GM12878 (cell line): ENCODE measurements around the gene CSMD2. TPM values are rescaled to one million over a fixed set of nuclear protein-coding genes. Genes with fewer than 3 reads are reported as not detected.
A peak's percentile ranks its signal among the peaks of the same experiment; 100 is the strongest.

Experiments used
- CBFB ChIP-seq: IDR thresholded peaks from 2 replicates; pipeline ENCODE4 v1.6.1; 2016; ENCODE audit warnings: antibody characterized with exemption, low read depth
- DPF2 ChIP-seq: fragments of 450-650 bp; IDR thresholded peaks from 2 replicates; pipeline ENCODE4 v1.6.1; 2017; ENCODE audit warnings: mild to moderate bottlenecking
- NFIC ChIP-seq: IDR thresholded peaks from 2 replicates; pipeline ENCODE4 v1.6.1; 2012; ENCODE audit warnings: low read depth, mild to moderate bottlenecking, inconsistent platforms, low read length, moderate library complexity
- PKNOX1 ChIP-seq: fragments of 450-650 bp; IDR thresholded peaks from 2 replicates; pipeline ENCODE4 v1.6.1; 2016; ENCODE audit warnings: mild to moderate bottlenecking
- PRDM15 ChIP-seq: fragments of 450-650 bp; formaldehyde crosslinking; IDR thresholded peaks from 2 replicates; pipeline ENCODE4 v1.4.0; 2020; ENCODE audit warnings: mild to moderate bottlenecking, moderate library complexity
- RAD21 ChIP-seq: IDR thresholded peaks from 2 replicates; pipeline ENCODE4 v1.6.1; 2011; ENCODE audit warnings: mild to moderate bottlenecking, low read depth, low read length, moderate library complexity; ENCODE audit not compliant: insufficient read depth
- USF2 ChIP-seq: IDR thresholded peaks from 2 replicates; pipeline ENCODE4 v1.6.1; 2011; ENCODE audit warnings: low read depth, low read length, improper control_type of control experiment, borderline replicate concordance
- YY1 ChIP-seq: IDR thresholded peaks from 2 replicates; pipeline ENCODE4 v1.6.1; 2011; ENCODE audit warnings: low read depth, mild to moderate bottlenecking, low read length
- ZNF207 ChIP-seq: fragments of 450-650 bp; IDR thresholded peaks from 2 replicates; pipeline ENCODE4 v1.6.1; 2014; ENCODE audit warnings: antibody characterized with exemption, mild to moderate bottlenecking, borderline replicate concordance
- ZZZ3 ChIP-seq: IDR thresholded peaks from 2 replicates; pipeline ENCODE4 v1.6.1; 2011; ENCODE audit warnings: low read depth; ENCODE audit not compliant: control insufficient read depth, insufficient read length
- polyA plus RNA-seq, 11 experiments: library from polyadenylated mRNA; depleted of rRNA in 4 of 11; unstranded in 6 of 11; stranded (reverse) in 5 of 11; fragments of >200 nt; fragmentation: Nextera tagmentation in 4 of 11; fragmentation: Illumina TruSeq in 1 of 11; extraction: Ambion mirVana in 4 of 11; extraction: Trizol in 1 of 11; gene quantifications; 1 replicate in 1 of 11; 2 replicates in 10 of 11; pipeline versions ENCODE4 v1.2.1 to v1.2.3, GENCODE V29; 2011 to 2016; ENCODE audit warnings: inconsistent platforms in 2 of 11, missing spikeins in 2 of 11, low read depth in 1 of 11
- total RNA-seq, 4 experiments: library from RNA; depleted of rRNA in 3 of 4; stranded (reverse); fragments of >200 nt in 3 of 4; fragmentation: Illumina TruSeq in 1 of 4; extraction: Trizol in 1 of 4; gene quantifications; 2 replicates each; pipeline versions ENCODE4 v1.2.1 to v1.2.3, GENCODE V29; 2013 to 2021

The CSMD2 gene
- total and polyA plus RNA-seq, 10 of the 15 experiments (the other 5 are each of a cell fraction or from before 2014, with no cell fraction given), result under 0.01 TPM; not detected in 9

GRCh38 chr1:33875862-33876261 is 289.2 kb downstream of the CSMD2 start (continued):
- TF ChIP-seq CBFB (no peak), PRDM15 (CRISPR knock-in tag) (no peak), ZZZ3 (no peak), DPF2 (no peak), PKNOX1 (no peak), NFIC (no peak), RAD21 (0 out of 2 replicates have a peak, but pooled peaks have one; percentile 4), USF2 (no peak), YY1 (no peak), ZNF207 (no peak)
- TF ChIP-seq, all 136 proteins: peak for 3
